ENCODE measurements around the gene HMGCLL1.

Gene HMGCLL1

DNA sequence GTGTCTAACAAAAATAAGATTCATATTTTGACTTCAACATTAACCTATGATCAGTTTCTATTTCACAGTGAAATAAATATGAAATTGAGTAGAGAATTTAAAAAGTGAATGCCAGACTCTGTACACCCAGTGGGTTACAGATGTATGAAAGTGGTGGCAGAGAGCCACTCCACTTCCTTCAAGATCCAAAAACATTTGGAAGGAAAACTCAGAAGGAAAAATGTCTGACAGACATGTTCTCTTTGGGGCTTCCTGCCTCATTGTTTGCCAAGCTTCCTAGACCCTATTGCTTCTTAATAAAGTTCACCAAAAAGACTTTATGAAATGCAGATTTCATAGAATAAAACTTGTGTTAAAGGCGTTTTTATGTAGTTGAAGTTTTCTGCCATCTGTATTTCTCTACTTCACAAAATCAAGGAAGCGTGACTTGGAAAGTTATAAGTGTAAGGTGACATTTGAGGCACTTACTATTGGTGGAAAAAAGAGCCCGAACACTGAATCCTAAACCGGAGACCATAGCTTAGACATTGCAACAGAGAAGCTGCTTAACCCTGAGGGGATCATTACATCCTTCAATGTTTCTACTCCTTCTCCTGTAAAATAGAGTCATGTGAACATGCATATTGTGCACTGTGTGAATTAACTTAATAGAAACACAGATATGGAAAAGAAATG lies 12.8 kb downstream of the HMGCLL1 start:
- peaks cover 8 to 9% of the 10 kb centered on the region in 2 donors for H3K9me3 Mint-ChIP-seq
- no peak overlapping the region for H3K27ac Mint-ChIP-seq
- no peaks in the 10 kb centered on the region for H3K36me3 Mint-ChIP-seq (ENCODE audit: insufficient read depth)
- no peak for DNase-seq
- no peak for ATAC-seq (replicated peaks)
- H3K4me3 Mint-ChIP-seq, result no peak overlapping the region
- H3K4me1 Mint-ChIP-seq (ENCODE audit: low read depth in 2 of 2), result no peaks in the 10 kb centered on the region
- H3K27me3 Mint-ChIP-seq, result no peaks in the 10 kb centered on the region

DNA sequence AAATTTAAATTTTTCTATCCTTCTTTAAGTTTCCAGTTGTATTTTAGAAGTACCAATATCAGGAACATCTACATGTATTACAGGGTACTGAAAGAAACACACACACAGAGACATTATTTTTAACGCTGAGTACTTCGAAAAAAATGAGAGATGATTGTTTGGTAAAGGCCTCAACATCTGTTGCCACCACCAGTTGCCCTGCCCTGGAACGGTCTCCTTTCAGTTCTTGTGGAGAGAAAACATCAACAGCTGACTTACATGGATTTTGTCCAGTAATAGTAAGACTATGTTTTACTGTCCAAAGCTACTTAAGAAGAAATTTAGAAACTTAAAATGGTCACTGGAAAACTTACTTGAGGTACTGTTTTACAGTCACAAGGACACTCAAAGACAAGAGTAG lies 16.7 kb downstream of the HMGCLL1 start:
- DNase-seq (no peak), ATAC-seq (replicated peaks) (no peak)
- no peak overlapping the region for H3K27ac Mint-ChIP-seq
- peaks cover 0 to 7% of the 10 kb centered on the region in 2 donors for H3K9me3 Mint-ChIP-seq
- H3K4me1 Mint-ChIP-seq (ENCODE audit: low read depth in 2 of 2), result no peaks in the 10 kb centered on the region
- no peaks in the 10 kb centered on the region for H3K27me3 Mint-ChIP-seq
- no peak overlapping the region for H3K4me3 Mint-ChIP-seq
- no peaks in the 10 kb centered on the region for H3K36me3 Mint-ChIP-seq (ENCODE audit: insufficient read depth)

DNA sequence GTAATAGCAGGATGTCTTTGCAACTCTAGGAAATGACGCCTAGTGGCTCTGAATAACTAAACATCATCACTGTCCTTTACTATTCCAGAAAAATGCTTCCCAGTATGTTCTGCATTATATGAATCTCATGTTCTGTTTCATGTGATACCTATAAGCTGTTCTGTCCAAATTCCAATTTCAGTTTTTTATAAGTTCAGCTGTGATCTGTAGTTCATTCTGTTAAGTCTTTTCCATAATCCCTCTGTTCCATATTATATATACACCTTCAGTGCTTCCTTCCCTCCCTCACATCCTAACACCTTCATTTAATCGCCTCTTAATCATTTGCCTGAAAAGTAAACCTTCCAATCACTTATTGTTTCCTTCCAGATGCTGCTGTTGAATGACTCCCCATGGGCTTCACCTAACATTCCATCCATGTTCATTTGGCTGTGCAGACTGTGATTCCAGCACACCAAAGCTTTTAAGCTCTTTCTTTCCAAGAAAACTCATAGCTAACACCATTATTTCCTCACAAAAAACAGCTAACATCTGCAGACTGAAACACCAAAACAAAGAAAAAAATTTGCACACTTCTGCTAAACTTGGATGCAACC lies 18.6 kb downstream of the HMGCLL1 start:
- no peak overlapping the region for H3K4me3 Mint-ChIP-seq
- peaks cover 0 to 6% of the 10 kb centered on the region in 2 donors for H3K9me3 Mint-ChIP-seq
- no peaks in the 10 kb centered on the region for H3K4me1 Mint-ChIP-seq (ENCODE audit: low read depth in 2 of 2)
- H3K36me3 Mint-ChIP-seq (ENCODE audit: insufficient read depth), result no peaks in the 10 kb centered on the region
- H3K27ac Mint-ChIP-seq, result no peak overlapping the region
- H3K27me3 Mint-ChIP-seq, result no peaks in the 10 kb centered on the region
- ATAC-seq (replicated peaks) (no peak), DNase-seq (no peak)

DNA sequence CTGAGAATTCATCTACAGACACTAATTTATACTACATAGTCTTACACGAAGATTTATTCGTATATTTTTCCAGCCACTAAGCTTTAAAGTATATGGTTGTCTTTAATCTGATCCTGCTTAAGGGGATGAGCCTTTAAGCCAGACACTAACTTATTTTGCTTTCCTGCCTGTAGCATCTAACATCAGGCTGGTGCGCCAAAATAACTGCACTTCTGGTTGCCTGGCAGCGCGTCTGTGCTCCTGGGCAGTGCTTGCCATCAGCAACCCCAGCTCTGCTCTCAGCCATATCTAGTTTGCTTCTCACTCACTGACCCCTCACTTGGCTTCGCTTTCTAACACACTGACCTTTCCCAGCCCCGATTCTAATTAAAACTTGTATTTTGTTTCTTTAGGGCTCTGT lies 21.8 kb downstream of the HMGCLL1 start:
- no peak overlapping the region for H3K27ac Mint-ChIP-seq
- no peaks in the 10 kb centered on the region for H3K4me1 Mint-ChIP-seq (ENCODE audit: low read depth in 2 of 2)
- peaks cover 0 to 4% of the 10 kb centered on the region in 2 donors for H3K9me3 Mint-ChIP-seq
- H3K4me3 Mint-ChIP-seq, result no peak overlapping the region
- no peaks in the 10 kb centered on the region for H3K36me3 Mint-ChIP-seq (ENCODE audit: insufficient read depth)
- H3K27me3 Mint-ChIP-seq, result no peaks in the 10 kb centered on the region
- ATAC-seq (replicated peaks) (no peak), DNase-seq (no peak)

DNA sequence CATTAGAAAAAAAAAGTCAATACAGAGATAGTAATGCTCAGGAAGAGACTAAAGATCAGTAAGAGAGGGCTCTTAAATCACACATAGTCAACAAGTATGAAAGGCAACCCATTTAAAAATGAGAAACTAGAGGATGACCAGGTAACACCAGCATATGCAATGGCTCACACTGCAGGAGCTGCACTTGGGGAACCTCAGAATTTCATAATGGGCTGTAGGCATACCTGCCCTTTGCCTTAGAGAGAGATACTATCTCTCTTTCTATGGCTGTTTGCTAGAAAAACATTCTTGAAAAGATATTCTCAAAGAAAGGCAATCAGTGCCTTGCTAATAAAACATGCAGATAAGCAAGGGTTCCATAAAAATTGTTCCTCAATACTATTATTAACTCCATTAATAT lies 33.2 kb downstream of the HMGCLL1 start:
- peaks cover under 1 to 3% of the 10 kb centered on the region in 2 donors for H3K9me3 Mint-ChIP-seq
- H3K4me1 Mint-ChIP-seq (ENCODE audit: low read depth in 2 of 2), result no peaks in the 10 kb centered on the region
- H3K27me3 Mint-ChIP-seq, result no peaks in the 10 kb centered on the region
- H3K4me3 Mint-ChIP-seq, result no peak overlapping the region
- no peak overlapping the region for H3K27ac Mint-ChIP-seq
- ATAC-seq (replicated peaks) (no peak), DNase-seq (no peak)
- no peaks in the 10 kb centered on the region for H3K36me3 Mint-ChIP-seq (ENCODE audit: insufficient read depth)

DNA sequence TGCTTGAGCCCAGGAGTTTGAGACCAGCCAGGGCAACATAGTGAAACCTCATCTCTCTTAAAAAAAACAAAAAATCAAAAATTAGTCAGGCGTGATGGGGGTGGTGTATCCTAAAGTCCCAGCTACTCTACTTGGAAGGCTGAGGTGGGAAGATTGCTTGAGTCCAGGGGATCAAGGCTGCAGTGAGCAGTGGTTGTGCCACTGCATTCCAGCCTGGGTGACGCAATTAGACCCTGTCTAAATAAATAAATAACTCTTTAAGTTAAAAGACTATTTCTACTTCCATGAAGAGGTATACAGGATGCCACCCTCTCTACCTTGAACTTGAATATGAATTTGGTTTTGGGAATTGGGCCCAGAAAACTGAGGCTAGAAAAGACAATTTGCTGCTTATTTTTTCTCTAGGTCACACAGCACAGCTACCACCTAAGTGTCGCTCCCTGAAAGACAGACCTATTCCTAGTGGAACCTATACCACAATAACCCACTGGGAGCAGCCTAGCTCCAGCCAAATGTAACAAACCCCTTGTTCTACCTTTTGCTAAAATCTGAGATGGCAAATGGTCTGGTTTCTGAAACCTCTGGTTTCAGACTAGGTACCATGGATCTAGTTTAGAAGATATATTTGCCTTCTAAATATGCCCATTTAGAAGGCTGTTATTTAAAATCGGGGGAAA lies 35.2 kb downstream of the HMGCLL1 start:
- peaks cover 6 to 19% of the 10 kb centered on the region in 2 donors for H3K9me3 Mint-ChIP-seq
- no peak overlapping the region for H3K27ac Mint-ChIP-seq
- DNase-seq (no peak), ATAC-seq (replicated peaks) (no peak)
- no peaks in the 10 kb centered on the region for H3K36me3 Mint-ChIP-seq (ENCODE audit: insufficient read depth)
- no peak overlapping the region for H3K4me3 Mint-ChIP-seq
- H3K4me1 Mint-ChIP-seq (ENCODE audit: low read depth in 2 of 2), result no peaks in the 10 kb centered on the region
- H3K27me3 Mint-ChIP-seq, result no peaks in the 10 kb centered on the region

DNA sequence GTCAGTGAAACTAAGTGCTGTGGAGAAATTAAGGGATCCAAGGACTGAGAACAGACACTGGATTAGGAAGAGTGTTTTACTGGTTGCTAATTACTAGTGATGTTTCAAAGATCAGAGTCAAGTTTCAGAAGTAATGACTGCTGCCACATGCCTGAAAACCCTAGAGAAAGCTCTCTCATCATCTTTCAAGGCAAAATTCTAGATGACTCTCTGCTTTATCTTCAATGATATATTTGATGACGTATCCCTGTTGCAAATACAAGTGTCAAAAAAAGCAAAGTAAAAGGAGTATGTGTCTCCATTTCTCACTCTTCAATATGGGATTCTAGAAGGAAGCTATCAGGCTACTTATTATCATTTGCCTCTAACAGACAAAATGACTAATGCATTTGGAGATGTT lies 38.0 kb downstream of the HMGCLL1 start:
- H3K27me3 Mint-ChIP-seq, result no peaks in the 10 kb centered on the region
- DNase-seq (no peak), ATAC-seq (replicated peaks) (no peak)
- no peaks in the 10 kb centered on the region for H3K4me1 Mint-ChIP-seq (ENCODE audit: low read depth in 2 of 2)
- H3K27ac Mint-ChIP-seq, result no peak overlapping the region
- no peaks in the 10 kb centered on the region for H3K36me3 Mint-ChIP-seq (ENCODE audit: insufficient read depth)
- no peak overlapping the region for H3K4me3 Mint-ChIP-seq
- H3K9me3 Mint-ChIP-seq, result peaks cover 6 to 19% of the 10 kb centered on the region in 2 donors

DNA sequence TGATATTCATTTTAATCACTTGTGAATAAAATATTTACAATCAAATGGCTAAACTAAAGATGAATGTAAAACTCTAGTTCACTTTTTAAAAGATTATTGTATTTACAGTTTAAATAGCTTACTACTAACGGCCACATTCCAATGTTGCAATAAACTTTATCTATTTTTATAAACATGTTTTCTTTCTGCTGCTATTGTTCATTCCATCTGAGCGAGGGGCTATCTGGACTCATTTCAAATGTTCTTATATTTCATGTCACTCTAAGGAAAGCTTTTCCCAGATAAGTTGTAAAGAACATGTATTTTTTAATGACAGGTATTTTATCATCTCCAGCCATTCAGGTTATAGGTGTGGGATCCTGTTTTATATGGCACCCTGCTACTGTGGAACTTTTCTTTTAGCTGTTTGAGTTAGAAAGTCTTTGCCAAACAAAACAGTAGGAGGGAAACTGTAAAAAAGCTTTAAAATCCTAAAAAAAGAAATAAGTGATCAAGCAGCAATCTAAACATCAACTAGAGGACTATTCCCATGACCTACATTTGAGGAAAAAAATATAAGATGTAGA lies 42.5 kb downstream of the HMGCLL1 start:
- H3K27me3 Mint-ChIP-seq, result no peaks in the 10 kb centered on the region
- DNase-seq (no peak), ATAC-seq (replicated peaks) (no peak)
- no peak overlapping the region for H3K4me3 Mint-ChIP-seq
- peaks cover 11 to 19% of the 10 kb centered on the region in 2 donors for H3K9me3 Mint-ChIP-seq
- H3K36me3 Mint-ChIP-seq (ENCODE audit: insufficient read depth), result no peaks in the 10 kb centered on the region
- H3K4me1 Mint-ChIP-seq (ENCODE audit: low read depth in 2 of 2), result no peaks in the 10 kb centered on the region
- H3K27ac Mint-ChIP-seq, result no peak overlapping the region

DNA sequence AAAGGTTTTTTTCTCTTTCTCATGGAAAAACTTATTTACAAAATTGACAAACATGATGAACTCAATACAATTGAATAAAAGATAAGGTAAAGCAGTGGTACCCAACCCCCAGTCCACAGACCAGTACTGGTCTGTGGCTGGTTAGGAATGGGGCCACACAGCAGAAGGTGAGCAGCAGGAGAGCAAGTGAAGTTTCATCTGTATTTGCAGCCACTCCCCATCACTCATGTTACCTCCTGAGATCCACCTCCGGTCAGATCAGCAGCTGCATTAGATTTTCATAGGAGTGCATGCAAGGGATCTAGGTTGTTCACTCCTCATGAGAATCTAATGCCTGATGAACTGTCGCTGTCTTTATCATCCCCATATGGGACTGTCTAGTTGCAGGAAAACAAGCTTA lies 47.5 kb downstream of the HMGCLL1 start:
- H3K27me3 Mint-ChIP-seq, result no peaks in the 10 kb centered on the region
- no peak overlapping the region for H3K27ac Mint-ChIP-seq
- H3K9me3 Mint-ChIP-seq, result peaks cover 0 to 8% of the 10 kb centered on the region in 2 donors
- no peaks in the 10 kb centered on the region for H3K36me3 Mint-ChIP-seq (ENCODE audit: insufficient read depth)
- no peak for DNase-seq
- ATAC-seq (replicated peaks), result no peak
- H3K4me1 Mint-ChIP-seq (ENCODE audit: low read depth in 2 of 2), result no peaks in the 10 kb centered on the region
- no peak overlapping the region for H3K4me3 Mint-ChIP-seq

DNA sequence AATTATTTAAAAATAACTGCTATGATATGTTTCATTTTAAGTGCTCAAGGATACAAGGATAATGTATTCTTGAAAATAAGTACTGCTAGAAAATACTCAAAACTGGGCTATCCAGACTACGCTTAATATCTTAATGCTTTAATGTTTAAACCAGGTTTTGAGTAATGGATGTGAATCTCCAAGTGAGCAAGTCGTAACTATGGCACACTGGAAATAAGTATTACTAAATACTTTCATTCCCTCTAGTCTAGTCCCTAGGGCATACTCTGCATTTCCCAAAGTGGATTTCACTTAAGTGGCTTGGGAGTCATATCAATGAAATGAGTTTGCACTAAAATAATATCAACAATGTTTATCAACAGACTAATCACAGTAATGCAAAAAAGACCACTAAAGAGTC lies 48.1 kb downstream of the HMGCLL1 start:
- Mint-ChIP-seq H3K36me3 (ENCODE audit: insufficient read depth) (no peaks in the 10 kb centered on the region), H3K4me1 (ENCODE audit: low read depth in 2 of 2) (no peaks in the 10 kb centered on the region), H3K27me3 (no peaks in the 10 kb centered on the region), H3K4me3 (no peak overlapping the region), H3K27ac (no peak overlapping the region), H3K9me3 (peaks cover 0 to 8% of the 10 kb centered on the region in 2 donors)
- ATAC-seq (replicated peaks) (no peak), DNase-seq (no peak)

DNA sequence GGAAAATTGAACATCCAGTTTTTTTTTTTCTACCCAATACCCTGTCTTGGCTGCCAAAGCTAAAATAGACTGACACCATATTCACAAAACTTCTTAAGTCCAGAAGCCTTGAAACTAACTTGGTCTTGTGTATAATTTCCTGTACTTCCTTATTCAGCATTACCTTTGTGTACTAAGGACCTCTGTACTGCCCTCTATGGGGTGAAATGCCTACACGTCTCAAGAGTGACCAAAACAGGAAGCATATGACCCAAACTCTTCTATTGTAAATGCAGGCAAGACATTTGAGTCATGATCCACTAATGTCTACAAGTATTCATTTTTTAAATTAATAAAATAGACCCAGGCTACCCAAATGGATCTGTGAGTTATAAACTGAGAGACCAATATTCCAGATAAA lies 50.4 kb downstream of the HMGCLL1 start:
- no peak for ATAC-seq (replicated peaks)
- H3K4me1 Mint-ChIP-seq (ENCODE audit: low read depth in 2 of 2), result no peaks in the 10 kb centered on the region

DNA sequence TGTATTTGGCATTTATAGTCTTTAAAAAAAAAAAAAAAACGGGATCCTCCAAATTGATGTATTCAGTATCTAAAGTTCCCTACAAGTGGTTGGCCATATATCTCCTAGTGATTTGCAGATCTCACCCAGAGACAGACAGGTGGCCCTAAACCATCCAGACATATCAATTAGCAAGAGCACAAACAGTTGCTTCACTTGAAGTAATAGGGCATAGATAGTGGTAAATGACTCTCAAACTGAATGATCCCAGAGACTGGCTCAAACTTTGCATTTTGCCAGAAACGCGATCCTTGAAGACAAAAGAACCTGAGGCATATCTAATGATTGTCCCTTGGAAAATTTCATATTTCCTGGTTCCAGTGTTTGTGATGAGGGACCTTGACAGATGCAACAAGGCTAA lies 54.6 kb downstream of the HMGCLL1 start:
- no peak for DNase-seq
- Mint-ChIP-seq H3K4me1 (ENCODE audit: low read depth in 2 of 2) (no peaks in the 10 kb centered on the region), H3K4me3 (no peak overlapping the region), H3K36me3 (ENCODE audit: insufficient read depth) (no peaks in the 10 kb centered on the region), H3K27ac (no peak overlapping the region), H3K9me3 (peaks cover 2 to 9% of the 10 kb centered on the region in 2 donors), H3K27me3 (no peaks in the 10 kb centered on the region)
- ATAC-seq (replicated peaks), result no peak

More for the DNA sequence above, 50.4 kb downstream of the HMGCLL1 start:
- Mint-ChIP-seq H3K27ac (no peak overlapping the region), H3K27me3 (no peaks in the 10 kb centered on the region), H3K36me3 (ENCODE audit: insufficient read depth) (no peaks in the 10 kb centered on the region), H3K4me3 (no peak overlapping the region), H3K9me3 (peaks cover 6 to 9% of the 10 kb centered on the region in 2 donors)
- DNase-seq, result no peak

GRCh38 chr6:55518529-55519060 lies 60.4 kb downstream of the HMGCLL1 start:
- no peak for DNase-seq
- peaks cover 0 to 13% of the 10 kb centered on the region in 2 donors for H3K9me3 Mint-ChIP-seq
- no peaks in the 10 kb centered on the region for H3K4me1 Mint-ChIP-seq (ENCODE audit: low read depth in 2 of 2)
- no peak overlapping the region for H3K27ac Mint-ChIP-seq
- H3K27me3 Mint-ChIP-seq, result no peaks in the 10 kb centered on the region
- no peaks in the 10 kb centered on the region for H3K36me3 Mint-ChIP-seq (ENCODE audit: insufficient read depth)
- no peak for ATAC-seq (replicated peaks)
- no peak overlapping the region for H3K4me3 Mint-ChIP-seq
